OCI-M2 (cell line): Measurements from ENCODE around the gene KCNAB3.
"Not testable (repeated sequence)": the region's sequence is repeated elsewhere in the genome, so short reads cannot be mapped to it uniquely, and the experiment has no call there.

Source experiments
- DNase-seq: peaks from one replicate; lab custom pipeline; 2025; ENCODE audit not compliant: unreplicated experiment; lab: John Stamatoyannopoulos, UW

The KCNAB3 gene

DNA sequence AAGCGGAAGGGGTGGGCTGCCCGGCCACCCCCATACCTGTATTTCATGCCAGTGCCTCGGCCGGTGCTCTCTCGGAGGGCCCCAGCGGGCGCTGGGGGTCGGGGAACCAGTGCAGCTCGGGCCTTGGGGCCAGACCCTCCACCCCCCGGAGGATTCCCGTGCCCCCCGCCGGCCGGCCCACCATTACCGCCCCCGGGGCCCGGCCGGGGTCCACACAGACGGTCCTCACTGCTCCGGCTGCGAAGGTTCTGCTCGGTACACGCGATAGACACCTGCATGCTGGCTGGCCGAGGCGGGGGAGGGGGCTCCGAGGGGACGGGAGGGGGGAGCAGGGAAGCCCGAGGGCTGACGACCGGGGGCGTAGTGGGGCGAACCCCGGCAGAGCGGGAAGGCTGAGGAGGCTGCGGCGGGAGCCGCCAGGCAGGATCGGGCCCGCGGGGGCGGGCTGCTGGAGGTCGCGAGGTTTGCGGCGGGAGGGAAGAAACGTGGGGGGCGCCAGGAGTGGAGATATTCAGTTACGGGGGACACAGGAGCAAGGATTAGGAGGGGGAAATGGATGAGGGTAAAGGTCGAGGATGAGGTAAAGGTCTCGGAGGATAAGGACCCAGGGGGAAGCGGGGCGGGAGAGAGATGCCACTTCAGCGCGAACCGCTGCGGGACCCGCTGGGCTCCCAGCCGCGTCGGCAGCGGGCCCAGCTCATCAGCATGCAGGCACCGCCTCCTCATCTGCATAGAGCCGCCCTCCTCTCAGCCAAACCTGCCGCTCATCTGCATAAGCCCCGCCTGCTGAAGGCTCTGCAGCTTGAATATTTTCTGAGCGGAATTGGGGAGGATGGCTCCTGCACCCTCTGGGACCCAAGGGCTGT lies at the start of gene KCNAB3:
TSS of gene KCNAB3 (minus strand) at position 699 of the 866 bp plus-strand sequence. CDS start at position 278, 421 bp downstream.
- no peak for DNase-seq

DNA sequence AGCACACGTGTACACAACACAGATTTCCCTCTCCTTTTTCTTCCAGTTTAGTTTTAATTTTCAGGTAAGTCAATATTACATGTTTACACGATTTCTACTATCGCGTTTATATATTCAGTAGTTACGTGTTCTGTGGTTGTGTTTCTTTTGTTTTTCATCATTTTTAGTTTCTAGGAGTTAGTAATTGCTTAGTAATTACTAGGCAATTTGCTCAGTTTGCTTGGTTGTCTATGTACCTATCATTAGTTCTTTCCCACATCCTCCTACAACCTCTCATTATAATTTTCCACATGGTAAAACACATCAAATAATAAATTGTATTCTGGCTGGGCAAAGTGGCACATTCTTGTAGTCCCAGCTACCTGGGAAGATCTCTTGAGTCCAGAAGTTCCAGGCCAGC lies 48.1 kb upstream of the KCNAB3 start:
- DNase-seq, result no peak

DNA sequence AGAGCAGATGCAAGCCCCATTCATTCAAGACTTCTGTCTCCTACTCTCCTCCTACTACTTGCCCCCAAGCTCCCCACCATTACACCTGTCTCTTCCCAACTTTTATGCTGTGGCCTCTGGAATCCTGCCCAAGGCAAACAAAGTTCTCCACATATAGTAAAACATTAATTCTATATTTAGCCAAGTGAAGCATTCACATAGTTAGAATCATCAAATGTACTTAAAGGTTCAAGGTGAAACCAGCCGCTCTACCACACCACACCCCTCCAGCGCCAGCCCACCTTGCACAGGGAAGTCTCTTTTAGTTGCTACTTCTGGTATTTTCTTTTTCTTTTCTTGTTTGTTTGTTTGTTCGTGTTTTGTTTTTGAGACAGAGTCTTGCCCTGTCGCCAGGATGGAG lies 47.4 kb upstream of the KCNAB3 start:
- no peak for DNase-seq

DNA sequence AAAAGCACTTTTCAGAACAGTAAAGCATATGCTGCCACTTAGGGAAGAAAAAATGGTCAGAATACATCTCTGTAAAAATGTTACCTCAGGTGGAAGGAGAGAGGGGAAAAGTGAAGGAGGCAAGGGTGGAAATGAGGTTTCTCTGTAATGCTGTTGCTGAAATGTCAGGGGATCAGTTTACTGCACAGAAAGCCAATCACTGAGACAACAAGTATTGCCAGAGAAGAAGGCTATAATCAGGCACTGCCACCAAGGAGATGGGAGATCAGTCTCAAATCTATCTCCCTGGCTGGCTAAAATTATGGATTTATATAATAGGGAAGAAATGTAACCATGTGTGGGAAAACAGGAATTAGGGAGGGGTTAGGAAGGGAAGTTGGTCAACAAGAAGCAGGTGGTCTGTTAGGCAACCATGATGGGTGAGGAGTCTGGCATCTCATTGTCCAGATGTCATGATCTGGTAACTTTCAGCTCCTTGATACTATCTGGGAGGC lies 45.0 kb upstream of the KCNAB3 start:
- no peak for DNase-seq

DNA sequence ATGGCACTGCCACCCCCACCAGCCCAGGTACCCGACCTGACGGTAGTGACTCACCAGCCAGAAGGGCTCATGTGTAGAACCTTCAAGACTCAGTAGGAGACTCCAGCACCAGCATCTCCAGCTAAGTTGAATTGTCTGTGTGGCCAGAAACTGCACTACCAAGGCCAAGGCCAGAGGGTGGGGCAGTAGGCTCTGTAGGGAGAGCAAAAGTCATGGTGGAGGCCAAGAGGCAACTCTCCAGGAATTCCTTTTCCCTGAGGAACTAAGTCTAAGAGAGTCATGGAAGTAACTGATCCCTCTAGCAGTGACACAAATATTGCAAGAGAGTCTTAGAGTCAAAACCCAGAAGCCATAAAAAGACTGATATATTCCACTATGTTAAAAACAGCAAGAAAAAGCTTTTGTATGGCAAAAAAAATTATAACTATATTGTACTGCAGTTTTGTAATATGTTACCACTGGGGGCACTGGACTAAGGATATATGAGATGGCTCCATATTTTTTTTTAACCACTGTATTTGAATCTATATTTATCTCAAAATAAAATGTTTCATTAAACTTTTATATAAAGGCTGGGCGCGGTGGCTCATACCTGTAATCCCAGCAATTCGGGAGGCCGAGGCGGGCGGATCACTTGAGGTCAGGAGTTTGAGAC lies 42.6 kb upstream of the KCNAB3 start:
- no peak for DNase-seq

DNA sequence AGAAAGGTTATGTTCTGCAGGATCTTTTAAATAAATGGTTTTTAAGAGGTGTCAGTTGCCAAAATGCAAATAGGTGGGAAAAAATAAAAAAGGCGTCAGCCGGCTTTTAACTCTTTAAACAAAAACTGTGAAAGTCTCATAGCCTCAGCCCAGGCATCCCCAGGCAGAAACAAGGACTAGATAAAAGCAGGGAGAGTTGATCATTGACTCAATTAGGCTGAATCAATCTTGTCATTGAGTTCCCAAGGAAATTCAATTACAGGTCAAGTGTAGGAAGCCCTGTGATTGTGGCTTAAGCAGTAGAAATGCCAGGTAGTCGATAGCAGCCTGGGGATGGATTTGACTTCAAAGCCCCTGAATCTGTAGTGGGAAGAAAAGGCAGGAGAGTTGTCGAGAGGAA lies 42.0 kb upstream of the KCNAB3 start:
- no peak for DNase-seq

DNA sequence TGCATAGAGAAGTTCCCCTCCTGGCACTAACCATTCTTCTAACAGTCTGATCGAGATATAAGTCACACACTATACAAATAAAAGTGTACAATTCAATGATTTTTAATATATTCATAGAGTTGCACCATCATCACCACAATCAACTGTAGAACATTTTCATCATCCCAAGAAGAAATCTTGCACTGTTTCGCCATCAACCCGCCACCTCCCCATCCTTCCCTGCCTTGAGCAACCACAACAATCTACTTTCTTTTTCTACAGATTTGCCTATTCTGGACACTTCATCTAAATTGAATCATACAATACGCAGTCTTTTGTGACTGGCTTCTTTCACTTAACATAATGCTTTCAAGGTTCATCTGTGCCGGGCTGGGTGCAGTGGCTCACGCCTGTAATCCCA lies 39.8 kb upstream of the KCNAB3 start:
- no peak for DNase-seq

DNA sequence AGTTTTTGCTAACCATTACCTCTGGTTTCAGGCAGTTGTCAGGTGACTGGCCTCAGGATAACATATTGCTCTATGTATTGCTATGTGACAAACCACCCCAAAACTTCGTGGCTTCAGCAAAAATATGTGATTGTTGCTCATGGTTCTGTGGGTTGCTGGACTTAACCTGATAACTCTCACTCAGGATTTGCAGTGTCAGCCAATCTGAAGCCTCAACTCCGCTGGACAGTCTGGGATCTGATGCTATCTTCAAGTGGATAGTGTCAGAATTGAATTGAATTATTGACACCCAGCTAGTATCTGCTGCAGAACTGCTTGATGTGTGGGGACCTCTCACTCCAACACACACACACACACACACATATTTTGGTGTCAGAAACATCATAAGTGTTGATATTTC lies 38.1 kb upstream of the KCNAB3 start:
- no peak for DNase-seq

DNA sequence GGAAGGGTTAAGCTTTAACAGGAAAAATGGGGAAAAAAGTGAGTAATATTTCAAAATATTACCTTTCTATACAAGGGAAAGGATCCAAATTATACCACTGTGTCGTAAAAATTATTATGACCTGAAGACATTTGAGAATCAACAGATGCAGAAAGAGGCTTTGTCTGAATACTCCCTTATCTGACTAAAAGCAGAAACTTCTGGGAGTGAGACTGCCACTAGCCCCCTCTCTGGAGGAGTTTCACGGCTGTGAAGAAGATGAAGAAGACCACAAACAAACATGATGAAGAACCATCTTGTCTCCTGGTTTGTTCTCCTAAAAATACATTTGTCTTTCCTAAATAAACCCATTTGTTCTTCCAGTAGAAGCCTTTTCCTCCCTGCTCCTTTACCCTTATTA lies 31.8 kb upstream of the KCNAB3 start:
- no peak for DNase-seq

DNA sequence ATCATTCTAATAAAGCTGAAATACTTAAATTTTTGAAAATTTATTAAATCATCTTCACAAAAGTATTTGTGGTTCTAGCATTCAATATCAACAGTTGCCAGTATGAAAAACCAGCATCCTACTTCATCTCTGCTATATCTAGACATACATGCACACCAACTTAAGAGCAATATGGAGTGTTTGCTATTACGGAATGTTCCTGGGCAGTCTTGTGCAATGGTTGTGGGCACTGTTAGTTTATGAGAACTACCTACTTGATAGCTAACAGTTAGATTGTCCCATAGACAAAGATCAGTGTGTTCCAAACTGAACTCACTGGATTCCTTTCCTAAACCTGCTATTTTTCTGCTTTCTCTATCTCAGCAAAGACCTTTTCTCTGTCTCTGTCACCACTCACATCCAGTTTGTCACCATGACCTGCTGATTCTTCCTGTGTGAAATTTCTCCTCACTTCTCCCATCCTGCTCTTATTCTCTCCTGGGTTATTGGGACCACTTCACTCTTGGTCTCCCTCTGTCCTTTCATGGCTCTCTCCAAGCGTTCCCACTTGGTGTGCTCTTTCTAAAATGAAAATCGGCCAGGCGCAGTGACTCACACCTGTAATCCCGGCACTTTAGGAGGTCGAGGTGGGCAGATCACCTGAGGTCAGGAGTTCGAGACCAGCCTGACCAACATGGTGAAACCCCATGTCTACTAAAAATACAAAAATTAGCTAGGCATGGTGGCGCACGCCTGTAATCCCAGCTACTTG lies 30.0 kb upstream of the KCNAB3 start:
- no peak for DNase-seq

DNA sequence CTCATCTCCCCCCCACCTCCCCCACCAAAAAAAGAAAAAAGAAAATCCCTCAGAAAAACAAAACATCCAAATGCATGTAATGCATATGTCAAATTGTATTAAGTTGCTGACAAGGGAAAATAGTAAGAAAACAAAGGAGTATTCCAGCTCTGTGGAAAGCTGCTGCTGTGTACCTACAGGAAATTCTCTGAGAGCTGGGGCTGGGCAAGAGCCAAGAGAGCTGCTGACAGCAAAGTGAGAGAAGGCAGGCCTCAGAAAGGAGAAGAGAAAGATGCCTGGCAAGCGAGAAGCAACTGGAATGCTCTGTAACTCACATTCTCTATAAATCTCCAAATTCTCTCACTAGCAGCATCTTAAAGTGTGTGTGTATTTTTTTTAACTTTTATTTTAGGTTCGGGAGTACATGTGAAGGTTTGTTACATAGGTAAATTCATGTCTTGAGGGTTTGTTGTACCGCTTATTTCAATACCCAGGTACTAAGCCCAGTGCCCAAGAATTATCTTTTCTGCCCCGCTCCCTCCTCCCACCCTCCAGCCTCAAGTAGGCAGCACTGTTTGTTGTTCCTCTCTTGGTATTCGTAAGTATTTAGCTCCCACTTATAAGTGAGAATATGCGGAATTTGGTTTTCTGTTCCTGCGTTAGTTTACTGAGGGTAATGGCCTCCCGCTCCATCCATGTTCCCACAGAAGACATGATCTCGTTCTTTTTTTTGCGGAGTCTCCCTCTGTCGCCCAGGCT lies 26.7 kb upstream of the KCNAB3 start:
- DNase-seq, result no peak

DNA sequence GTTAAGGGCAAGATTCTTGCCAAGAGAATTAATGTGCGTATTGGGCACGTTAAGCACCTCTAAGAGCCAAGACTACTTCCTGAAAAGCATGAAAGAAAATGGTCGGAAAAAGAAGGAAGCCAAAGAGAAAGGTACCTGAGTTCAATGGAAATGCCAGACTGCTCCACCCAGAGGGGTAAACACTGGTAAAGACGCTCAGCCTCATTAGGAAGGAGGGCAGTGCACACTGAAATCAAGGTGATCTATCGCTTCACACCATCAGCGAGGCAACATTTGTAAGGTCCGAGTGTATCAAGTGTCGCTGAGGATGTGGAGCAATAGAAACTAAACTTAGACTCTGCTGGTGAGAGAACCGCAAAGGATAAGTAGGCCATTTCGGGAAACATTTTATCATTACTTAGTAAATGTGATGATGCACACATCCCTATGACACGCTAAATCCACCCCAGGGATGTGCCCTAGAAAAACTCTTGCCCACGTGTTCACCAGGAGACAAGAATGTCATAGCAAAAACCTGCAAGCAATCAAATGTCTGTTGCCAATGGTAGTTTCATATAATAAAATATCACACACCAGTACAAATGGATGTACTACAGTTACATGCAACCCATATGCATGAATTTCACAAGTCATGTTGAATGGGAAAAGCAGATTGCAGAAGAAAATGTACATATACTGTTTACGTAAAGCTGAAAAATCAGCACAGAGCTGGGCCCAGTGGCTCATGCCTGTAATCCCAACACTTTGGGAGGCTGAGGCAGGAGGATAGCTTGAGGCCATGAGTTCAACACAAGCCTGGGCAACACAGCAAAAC lies 26.0 kb upstream of the KCNAB3 start:
- no peak for DNase-seq

DNA sequence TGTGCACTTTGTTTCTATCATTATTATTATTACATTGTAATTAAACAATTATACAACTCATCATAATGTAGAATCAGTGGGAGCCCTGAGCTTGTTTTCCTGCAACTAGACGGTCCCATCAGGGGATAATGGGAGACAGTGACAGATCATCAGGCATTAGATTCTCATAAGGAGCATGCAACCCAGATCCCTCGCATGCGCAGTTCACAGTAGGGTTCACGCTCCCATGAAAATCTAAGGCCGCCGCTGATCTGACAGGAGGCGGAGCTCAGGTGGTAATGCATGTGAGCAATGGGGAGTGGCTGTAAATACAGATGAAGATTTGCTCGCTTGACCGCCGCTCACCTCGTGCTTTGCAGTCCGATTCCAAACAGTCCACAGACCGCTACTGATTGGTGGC lies 23.6 kb upstream of the KCNAB3 start:
- not testable (repeated sequence) for DNase-seq

DNA sequence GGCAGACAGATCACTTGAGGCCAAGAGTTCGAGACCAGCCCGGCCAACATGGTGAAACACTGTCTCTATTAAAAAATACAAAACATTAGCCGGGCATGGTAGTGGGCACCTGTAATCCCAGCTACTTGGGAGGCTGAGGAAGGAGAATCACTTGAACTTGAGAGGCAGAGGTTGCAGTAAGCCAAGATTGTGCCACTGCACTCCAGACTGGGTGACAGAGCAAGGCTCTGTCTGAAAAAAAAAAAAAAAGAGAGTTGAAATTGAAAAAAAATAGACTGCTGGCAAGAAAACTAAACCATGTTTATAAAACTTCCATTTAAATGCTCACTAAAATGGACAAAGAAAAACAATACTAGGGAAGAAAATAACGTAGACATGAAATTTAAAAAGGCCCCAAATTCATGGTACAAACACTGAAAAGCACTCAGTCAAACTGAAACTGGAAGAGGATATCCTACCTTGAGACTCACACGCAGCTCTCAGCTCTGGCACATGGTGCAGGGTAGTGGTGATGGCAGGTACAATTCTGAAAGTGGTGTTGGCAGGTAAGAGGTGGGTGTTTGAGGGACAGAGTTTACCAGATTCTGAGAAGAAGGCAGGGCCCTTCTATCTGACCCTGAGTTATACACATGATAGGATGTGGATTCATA lies 21.6 kb upstream of the KCNAB3 start:
- DNase-seq, result no peak

DNA sequence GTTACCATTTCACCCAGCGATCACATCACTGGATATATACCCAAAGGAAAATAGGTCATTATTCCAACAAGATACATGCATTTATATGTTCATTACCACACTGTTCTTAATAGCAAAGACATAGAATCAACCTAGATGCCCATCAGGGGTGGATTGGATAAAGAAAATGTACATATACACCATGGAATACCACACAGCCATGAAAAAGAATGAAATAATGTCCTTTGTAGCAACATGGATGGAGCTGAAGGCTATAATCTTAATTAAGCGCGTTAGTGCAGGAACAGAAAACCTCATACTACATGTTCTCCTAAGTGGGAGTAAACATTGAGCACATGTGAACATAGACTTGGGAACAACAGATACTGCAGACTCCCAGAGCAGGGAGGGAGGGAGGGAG lies 20.9 kb upstream of the KCNAB3 start:
- DNase-seq, result no peak

DNA sequence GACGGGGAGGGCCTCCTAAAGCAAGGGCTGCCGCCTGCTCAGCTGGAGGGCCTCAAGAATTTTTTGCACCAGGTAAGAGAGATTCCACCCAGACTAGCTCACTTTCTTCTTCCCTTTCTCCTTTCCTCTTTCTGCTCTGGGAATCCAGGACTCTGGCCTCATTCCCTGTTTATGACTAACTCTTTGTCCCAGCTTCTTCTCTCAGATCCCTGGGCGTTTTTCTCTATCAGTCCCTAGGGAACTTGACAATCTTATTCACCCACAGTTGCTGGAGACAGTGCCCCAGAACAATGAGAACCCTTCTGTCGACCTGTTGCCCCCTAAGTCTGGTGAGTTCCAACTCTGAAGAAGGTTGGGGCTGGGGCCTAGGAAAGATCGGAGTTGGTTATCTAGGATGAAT lies 18.0 kb upstream of the KCNAB3 start:
- no peak for DNase-seq

DNA sequence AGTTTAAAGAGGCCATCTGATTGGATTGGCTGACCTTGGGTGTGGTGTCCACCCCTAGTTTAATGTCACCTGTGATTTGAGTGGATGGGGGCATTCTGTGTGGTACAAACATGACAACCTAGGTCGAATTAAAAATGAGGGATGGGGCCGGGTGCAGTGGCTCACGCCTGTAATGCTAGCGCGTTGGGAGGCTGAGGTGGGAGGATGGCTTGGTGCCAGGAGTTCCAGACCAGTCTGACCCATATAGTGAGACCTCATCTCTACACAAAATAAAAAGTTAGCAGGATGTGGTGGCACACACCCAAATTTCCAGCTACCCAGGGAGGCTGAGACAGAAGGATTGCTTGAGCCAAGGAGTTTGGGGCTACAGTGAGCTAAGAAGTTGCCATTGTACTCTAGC lies 16.8 kb upstream of the KCNAB3 start:
- no peak for DNase-seq

DNA sequence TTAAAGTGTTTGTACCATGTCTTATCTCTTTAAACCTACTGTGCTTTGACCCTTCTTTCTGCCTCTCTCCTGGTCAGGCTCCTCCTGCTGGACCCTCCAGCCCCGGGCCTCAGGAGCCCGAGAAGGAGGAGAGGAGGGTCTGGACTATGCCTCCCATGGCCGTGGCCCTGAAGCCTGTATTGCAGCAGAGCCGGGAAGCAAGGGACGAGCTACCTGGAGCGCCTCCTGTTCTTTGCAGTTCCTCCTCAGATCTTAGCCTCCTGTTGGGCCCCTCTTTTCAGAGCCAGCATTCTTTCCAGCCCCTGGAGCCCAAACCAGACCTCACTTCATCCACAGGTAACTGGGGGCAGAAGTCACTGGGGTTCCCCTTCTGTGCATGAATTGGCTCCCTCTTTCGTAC lies 16.0 kb upstream of the KCNAB3 start:
- DNase-seq, result no peak

DNA sequence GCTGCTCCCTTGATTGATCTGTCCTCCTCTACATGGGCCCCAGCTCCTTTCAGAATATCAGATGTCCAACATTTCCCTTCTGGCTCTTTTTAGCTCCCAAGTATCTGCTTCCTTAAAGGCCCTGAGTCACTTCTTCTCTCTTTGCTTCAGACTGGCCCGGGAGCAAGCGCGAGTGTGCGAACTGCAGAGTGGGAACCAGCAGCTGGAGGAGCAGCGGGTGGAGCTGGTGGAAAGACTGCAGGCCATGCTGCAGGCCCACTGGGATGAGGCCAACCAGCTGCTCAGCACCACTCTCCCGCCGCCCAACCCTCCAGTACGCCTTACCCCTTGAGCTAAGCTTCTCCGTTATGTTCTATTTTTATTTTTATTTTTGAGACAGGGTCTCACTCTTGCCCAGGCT lies 14.7 kb upstream of the KCNAB3 start:
- DNase-seq, result no peak

DNA sequence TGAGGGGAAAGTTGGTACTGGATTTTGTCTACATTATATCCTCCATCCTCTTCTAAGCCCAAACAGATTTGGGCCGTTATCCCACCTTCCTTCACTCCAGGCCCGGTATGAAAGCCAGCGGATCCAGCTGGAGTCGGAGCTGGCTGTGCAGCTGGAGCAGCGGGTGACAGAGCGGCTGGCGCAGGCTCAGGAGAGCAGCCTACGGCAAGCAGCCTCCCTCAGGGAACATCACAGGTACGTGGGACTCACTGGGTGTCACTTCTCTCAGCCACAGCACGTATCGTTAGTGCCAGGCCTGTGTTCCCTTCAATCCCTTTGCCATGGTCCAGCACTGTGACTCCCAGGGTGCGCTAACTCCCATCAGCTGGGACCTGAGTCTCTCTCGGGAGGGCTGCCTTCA lies 13.6 kb upstream of the KCNAB3 start:
- DNase-seq, result no peak
